Measurements from ENCODE around the gene CHSY1. TPM values are rescaled to one million over a fixed set of nuclear protein-coding genes. Genes with fewer than 3 reads are reported as not detected.

Gene CHSY1
- total and polyA plus RNA-seq, 10 of the 15 experiments (the other 5 are each of a cell fraction or from before 2014, with no cell fraction given) = 1.4 to 31.2 (median 10.5) TPM

- no peak for TF ChIP-seq CUX1 (IDR thresholded peaks at IDR 0.05; ENCODE audit: insufficient replicate concordance, low read depth, low read length)
- no peak for TF ChIP-seq IKZF2 (IDR thresholded peaks at IDR 0.05)
- TF ChIP-seq BCLAF1 (IDR thresholded peaks at IDR 0.05) = no peak
- TF ChIP-seq ZZZ3 (IDR thresholded peaks at IDR 0.05; ENCODE audit: control insufficient read depth, insufficient read length, low read depth) = no peak
Measured at GRCh38 chr15:101286471-101287114, 34.7 kb upstream of the CHSY1 start (continued).

Measured in GM12878 (cell line).